K562 (cell line): ENCODE results near the gene PIP4K2A.

Experiments
- ARHGAP35 ChIP-seq: fragments of 450-650 bp; IDR thresholded peaks from 2 replicates; pipeline ENCODE4 v1.6.1; 2018; ENCODE audit not compliant: partially characterized antibody
- ATF4 ChIP-seq: fragments of 450-650 bp; formaldehyde crosslinking; IDR thresholded peaks from 2 replicates; pipeline ENCODE4 v1.4.0; 2022; ENCODE audit warnings: mild to moderate bottlenecking, moderate library complexity
- CTCF ChIP-seq, 3 experiments: IDR thresholded peaks in 2 of 3; conservative IDR thresholded peaks in 1 of 3; 2 replicates each; pipeline ENCODE4 v1.5.1; 2011 to 2012; ENCODE audit warnings: low read length in 3 of 3, mild to moderate bottlenecking in 3 of 3, control low read depth in 2 of 3, improper control_type of control experiment in 1 of 3, inconsistent platforms in 1 of 3, low read depth in 1 of 3, mixed read lengths in 1 of 3, moderate library complexity in 1 of 3; ENCODE audit not compliant: insufficient read depth in 2 of 3
- CTCFL ChIP-seq: IDR thresholded peaks from 2 replicates; pipeline ENCODE4 v1.6.1; 2011; ENCODE audit warnings: borderline replicate concordance, low read depth, mild to moderate bottlenecking, moderate library complexity, low read length; ENCODE audit not compliant: insufficient read depth, poor library complexity, severe bottlenecking
- EZH2 ChIP-seq: IDR thresholded peaks from 2 replicates; pipeline ENCODE4 v1.6.1; 2012; ENCODE audit warnings: low read depth, mild to moderate bottlenecking, inconsistent platforms, low read length, borderline replicate concordance
- FOXK2 ChIP-seq, 2 experiments: fragments of 450-650 bp; IDR thresholded peaks in 1 of 2; conservative IDR thresholded peaks in 1 of 2; 2 replicates each; pipeline ENCODE4 v1.6.1; 2016; ENCODE audit warnings: low read depth in 2 of 2, mild to moderate bottlenecking in 1 of 2
- IRF2 ChIP-seq: sonication (generic); formaldehyde crosslinking; IDR thresholded peaks from 2 replicates; pipeline ENCODE4 v1.8.1; 2022; ENCODE audit warnings: mild to moderate bottlenecking, missing genetic modification reagents
- MNT ChIP-seq, 2 experiments: fragments of 450-650 bp; conservative IDR thresholded peaks; 2 replicates each; pipeline ENCODE4 v1.6.1; 2017; ENCODE audit warnings: mild to moderate bottlenecking in 2 of 2, moderate library complexity in 2 of 2
- POLR2AphosphoS5 ChIP-seq: IDR thresholded peaks from 2 replicates; pipeline ENCODE4 v1.6.1; 2011; ENCODE audit warnings: mild to moderate bottlenecking, low read depth, low read length, moderate library complexity; ENCODE audit not compliant: control insufficient read depth, insufficient read depth
- YY1 ChIP-seq, 3 experiments: IDR thresholded peaks; 2 replicates each; pipeline ENCODE4 v1.6.1; 2011; ENCODE audit warnings: low read length in 2 of 3, mild to moderate bottlenecking in 2 of 3, moderate library complexity in 2 of 3, borderline replicate concordance in 1 of 3, control low read depth in 1 of 3, low read depth in 1 of 3; ENCODE audit not compliant: insufficient read depth in 3 of 3, insufficient replicate concordance in 2 of 3, control insufficient read depth in 1 of 3, insufficient read length in 1 of 3; ENCODE audit errors: extremely low read depth in 1 of 3

DNA sequence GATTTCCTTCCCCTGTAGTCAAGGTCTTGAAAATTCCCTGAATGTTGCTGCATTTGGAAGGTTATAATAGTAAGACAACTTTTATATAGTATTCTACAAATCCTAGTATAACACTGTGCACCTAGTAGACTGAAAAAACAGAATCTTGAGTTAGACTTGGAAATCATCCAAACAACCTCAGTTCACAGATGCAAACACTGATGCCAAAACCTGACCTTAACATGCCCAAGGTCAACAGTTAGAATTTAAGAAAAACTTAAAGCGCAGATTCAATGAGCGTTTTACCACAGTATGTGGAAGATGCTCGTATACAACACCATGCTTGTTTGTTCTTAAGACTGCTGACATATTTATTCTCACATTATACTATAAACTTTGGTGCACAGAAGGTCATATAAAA, 3.0 kb downstream of the PIP4K2A start:
- TF ChIP-seq EZH2 (no peak), CTCF (IDR thresholded peaks at IDR 0.05 in 2 of 3, conservative IDR thresholded peaks at IDR 0.05 in 1 of 3; ENCODE audit: insufficient read depth in 2 of 3, low read depth in 1 of 3, low read length in 3 of 3) (no peak), FOXK2 (conservative IDR thresholded peaks at IDR 0.05 in 1 of 2, IDR thresholded peaks at IDR 0.05 in 1 of 2; ENCODE audit: low read depth in 2 of 2) (no peak), IRF2 (no peak), YY1 (IDR thresholded peaks at IDR 0.05; ENCODE audit: borderline replicate concordance in 1 of 3, control insufficient read depth in 1 of 3, extremely low read depth in 1 of 3, insufficient read depth in 3 of 3, insufficient read length in 1 of 3, insufficient replicate concordance in 2 of 3, low read depth in 1 of 3, low read length in 2 of 3) (no peak), ATF4 (CRISPR knock-in tag) (no peak), POLR2AphosphoS5 (no peak), ARHGAP35 (no peak), CTCFL (no peak), MNT (conservative IDR thresholded peaks at IDR 0.05) (no peak)
